ENCODE data around the gene UVRAG.
"Not testable (repeated sequence)": the region's sequence is repeated elsewhere in the genome, so short reads cannot be mapped to it uniquely, and the experiment has no call there.

DNA sequence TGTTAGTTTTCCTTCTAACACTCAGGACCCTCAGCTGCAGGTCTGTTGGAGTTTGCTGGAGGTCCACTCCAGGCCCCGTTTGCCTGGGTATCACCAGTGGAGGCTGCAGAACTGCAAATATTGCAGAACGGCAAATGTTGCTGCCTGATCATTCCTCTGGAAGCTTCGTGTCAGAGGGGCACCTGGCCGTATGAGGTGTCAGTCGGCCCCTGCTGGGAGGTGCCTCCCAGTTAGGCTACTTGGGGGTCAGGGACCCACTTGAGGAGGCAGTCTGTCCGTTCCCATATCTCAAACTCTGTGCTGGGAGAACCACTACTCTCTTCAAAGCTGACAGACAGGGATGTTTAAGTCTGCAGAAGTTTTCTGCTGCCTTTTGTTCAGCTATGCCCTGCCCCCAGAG is 164.1 kb downstream of the UVRAG start:
- TF ChIP-seq POLR2A (IDR thresholded peaks at IDR 0.05; ENCODE audit: low read length); GATA1 (IDR thresholded peaks at IDR 0.05; ENCODE audit: low read depth, low read length): not testable (repeated sequence)
